OCI-LY1 (cell line): ENCODE measurements around the gene ADK.

ENCODE experiments used
- CTCF ChIP-seq: fragments of 200-600 bp; sonication (generic), shearing (Covaris generic); IDR thresholded peaks from 2 replicates; pipeline ENCODE4 v1.5.1; 2017; ENCODE audit warnings: mild to moderate bottlenecking, antibody characterized with exemption, low read length, moderate library complexity, mixed read lengths
- EZH2 ChIP-seq: fragments of 200-600 bp; sonication (generic), shearing (Covaris generic); IDR thresholded peaks from 2 replicates; pipeline ENCODE4 v1.8.0; 2017; ENCODE audit warnings: borderline replicate concordance, mixed run types, mild to moderate bottlenecking, antibody characterized with exemption, low read length, moderate library complexity, mixed read lengths

- TF ChIP-seq CTCF (no peak), EZH2 (no peak)
Observed at GRCh38 chr10:74612195-74612594, 461.2 kb downstream of the ADK start.
